Measurements from ENCODE around the gene LIPI. TPM values are rescaled to one million over a fixed set of nuclear protein-coding genes. Genes with fewer than 3 reads are reported as not detected.
"Not testable (repeated sequence)": the region's sequence is repeated elsewhere in the genome, so short reads cannot be mapped to it uniquely, and the experiment has no call there.

Gene LIPI
- total RNA-seq, 1 donor, result not detected

DNA sequence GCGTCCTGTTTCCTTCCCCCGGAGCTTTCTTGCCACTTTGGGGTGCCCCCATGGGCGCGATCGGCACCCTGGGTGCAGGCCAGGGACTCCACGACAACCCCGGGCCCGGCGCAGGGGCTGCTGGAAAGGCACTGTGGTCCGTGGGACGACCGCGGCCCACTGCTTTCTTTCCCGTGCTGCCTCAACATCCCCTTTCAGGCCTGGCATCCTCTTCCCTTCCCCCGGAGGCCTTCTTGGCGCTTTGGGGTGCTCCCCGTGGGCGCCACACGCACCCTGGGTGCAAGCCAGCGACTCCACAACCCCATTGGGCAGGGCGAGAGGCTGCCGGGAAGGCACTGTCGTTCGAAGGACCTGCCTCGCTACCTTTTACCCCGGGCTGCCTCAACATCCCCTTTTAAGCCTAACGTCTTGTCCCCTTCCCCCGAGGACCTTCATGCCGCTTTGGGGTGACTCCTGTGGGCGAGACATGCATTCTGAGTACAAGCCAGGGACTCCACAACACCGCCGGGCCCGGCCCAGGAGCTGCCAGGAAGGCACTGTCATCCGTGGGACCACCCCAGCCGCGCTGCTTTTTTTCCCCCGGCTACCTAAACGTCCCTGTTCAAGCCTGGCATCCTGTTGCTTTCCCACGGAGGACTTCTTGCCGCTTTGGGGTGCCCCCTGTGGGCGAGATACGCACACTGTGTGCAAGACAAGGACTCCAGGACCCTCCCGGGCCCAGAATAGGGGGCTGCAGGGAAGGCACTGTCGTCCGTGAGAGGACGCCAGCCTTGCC is 137.8 kb downstream of the LIPI start:
- Histone ChIP-seq H3K27me3 (ENCODE audit: insufficient read depth, low read length) (no peaks in the 10 kb centered on the region), H3K4me3 (ENCODE audit: low read length) (no peak overlapping the region), H3K4me1 (ENCODE audit: insufficient read depth, low read length) (no peaks in the 10 kb centered on the region), H3K9me3 (ENCODE audit: low read depth, low read length) (no peaks in the 10 kb centered on the region)

DNA sequence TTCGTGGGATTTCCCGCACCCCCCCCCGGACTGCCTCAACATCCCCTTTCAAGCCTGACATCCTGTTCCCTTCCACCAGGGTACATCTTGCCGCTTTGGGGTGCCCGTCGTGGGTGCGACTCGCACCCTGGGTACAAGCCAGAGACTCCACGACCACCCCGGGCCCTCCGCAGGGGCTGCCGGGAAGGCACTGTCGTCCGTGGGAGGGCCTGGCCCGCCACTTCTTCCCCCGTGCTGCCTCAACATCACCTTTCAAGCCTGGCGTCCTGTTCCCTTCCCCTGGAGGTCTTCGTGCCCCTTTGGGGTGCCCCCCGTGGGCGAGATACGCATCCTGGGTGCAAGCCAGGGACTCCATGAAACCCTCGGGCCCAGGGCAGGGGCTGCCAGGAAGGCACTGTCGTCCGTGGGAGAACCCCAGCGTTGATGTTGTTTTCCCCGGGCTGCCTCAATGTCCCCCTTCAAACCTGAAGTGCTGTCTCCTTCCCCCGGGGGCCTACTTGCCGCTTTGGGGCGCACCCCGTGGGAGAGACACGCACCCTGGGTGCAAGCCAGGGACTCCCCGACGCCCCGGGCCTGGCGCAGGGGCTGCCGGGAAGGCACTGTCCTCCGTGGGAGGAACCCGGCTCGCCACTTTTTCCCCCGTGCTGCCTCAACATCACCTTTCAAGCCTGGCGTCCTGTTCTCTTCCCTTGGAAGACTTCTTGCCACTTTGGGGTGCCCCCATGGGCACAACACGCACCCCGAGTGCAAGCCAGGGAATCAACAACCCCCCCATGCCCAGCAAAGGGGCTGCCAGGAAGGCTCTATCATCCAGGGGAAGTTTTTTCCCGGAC is 138.6 kb downstream of the LIPI start:
- no peaks in the 10 kb centered on the region for H3K4me1 ChIP-seq (ENCODE audit: insufficient read depth, low read length)
- no peak overlapping the region for H3K4me3 ChIP-seq (ENCODE audit: low read length)
- no peaks in the 10 kb centered on the region for H3K27me3 ChIP-seq (ENCODE audit: insufficient read depth, low read length)
- no peaks in the 10 kb centered on the region for H3K9me3 ChIP-seq (ENCODE audit: low read depth, low read length)

DNA sequence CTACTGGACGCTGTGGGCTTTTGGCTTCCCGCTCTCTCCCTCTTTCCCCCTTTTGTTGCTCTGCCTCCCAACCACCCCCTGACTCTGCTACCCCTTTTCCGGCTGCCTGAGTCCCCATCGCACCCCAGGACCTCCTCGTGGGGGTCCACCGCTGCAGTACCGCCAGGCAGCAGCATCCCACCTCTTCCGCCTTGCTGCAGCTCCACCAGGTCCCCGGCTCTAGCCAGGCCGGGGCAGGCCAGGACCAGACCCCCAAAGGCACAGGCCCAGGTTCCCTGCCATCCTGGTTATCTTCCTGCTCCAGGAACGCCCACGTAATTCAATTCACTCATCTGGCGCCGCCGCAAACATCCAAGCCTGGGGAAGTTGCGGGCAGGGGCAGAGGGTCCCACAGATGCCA is 139.8 kb downstream of the LIPI start:
- Histone ChIP-seq H3K9me3 (ENCODE audit: low read depth, low read length) (no peaks in the 10 kb centered on the region), H3K27me3 (ENCODE audit: insufficient read depth, low read length) (no peaks in the 10 kb centered on the region), H3K4me1 (ENCODE audit: insufficient read depth, low read length) (no peaks in the 10 kb centered on the region), H3K4me3 (ENCODE audit: low read length) (no peak overlapping the region)

DNA sequence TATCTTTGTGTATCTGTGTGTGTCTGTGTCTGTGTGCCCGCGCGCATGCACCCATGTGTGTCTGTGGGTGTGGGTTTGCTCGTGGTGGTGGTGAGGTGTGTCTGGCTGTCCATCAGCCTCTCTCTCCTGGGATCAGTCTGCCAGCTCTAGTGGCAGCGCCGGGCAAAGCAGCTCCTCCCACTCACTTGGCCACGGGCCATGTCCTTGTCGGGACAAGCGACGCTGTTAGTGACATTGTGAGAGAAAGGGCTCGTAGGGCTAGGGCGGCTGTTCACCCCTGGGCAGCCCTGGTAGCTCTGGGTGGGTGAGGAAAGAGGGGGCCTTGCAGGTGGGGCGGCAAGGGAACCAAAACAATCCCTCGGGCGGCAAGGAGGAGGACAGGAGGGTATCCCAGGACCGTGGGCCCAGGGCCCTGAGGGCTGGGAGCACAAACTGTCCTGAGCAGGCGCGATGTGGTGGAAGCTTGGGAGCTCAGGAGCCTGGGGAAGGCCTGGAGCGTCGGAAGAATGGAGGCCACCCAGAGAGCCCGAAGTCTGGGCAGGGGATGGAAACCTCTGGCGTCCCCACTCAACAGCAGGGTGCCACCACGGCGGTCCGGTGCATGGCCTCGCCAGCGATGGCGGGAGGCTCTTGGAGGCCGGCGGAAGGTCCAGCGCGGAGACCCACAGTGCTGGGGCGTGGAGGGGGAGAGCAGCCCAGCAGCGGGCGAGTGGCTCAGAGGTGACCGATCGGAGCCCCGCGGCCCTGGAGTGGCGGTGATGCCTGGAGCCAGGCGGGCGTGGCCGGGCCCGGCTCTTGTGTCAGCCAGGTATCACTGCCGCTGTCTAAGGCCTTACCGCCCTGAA is 140.5 kb downstream of the LIPI start:
- H3K27me3 ChIP-seq (ENCODE audit: insufficient read depth, low read length), result no peaks in the 10 kb centered on the region
- no peaks in the 10 kb centered on the region for H3K9me3 ChIP-seq (ENCODE audit: low read depth, low read length)
- H3K4me1 ChIP-seq (ENCODE audit: insufficient read depth, low read length), result no peaks in the 10 kb centered on the region
- no peak overlapping the region for H3K4me3 ChIP-seq (ENCODE audit: low read length)

DNA sequence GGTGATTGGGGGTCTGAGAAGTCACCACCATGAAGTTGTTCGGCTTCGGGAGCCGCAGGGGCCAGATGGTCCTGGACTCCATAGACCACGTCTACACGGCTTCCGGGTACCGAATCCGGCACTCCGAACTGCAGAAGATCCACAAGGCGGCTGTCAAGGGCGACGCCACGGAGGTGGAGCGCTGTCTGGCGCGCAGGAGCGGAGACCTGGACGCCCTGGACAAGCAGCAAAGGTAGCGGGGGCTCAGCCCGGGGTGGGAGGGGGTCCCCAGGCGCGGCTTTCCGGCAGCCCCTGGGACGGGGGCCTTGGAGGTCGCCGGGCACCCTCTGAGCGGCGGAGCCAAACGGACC is 146.5 kb downstream of the LIPI start:
- no peaks in the 10 kb centered on the region for H3K27me3 ChIP-seq (ENCODE audit: insufficient read depth, low read length)
- H3K9me3 ChIP-seq (ENCODE audit: low read depth, low read length), result no peaks in the 10 kb centered on the region
- H3K4me1 ChIP-seq (ENCODE audit: insufficient read depth, low read length), result no peaks in the 10 kb centered on the region
- no peak overlapping the region for H3K4me3 ChIP-seq (ENCODE audit: low read length)

DNA sequence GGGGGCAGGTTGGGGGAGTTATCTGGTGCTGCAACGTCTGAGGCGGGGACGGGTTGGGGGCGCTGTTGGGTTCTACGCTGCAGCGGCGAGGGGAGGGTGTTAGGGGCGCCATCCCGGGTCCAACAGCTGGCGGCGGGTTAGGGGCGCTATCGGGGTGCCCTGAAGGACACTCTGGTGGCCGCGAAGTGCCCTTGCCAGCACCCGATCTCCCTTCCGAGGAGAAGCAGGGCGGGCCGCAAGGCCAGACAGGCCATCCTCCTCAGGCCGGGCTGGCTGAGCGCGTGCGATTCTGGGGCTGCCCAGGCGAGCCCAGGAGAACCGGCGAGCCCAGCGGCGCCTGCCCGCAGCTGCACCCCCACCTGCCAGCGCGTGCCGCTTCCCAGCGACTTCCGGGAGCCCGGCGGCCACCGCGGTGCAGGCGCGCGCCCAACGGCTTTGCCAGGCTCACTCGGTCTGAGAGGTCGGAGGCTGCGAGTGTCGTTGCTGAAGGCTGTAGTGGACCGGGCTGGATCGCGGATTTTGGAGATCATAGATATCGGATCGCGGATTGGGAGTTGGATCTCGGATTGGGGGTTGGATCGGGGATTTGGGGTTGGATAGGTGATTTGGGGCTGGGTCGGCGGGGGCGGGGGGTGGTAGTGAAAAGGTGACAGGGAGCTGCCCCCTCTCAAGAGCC is 147.0 kb downstream of the LIPI start:
- H3K4me3 ChIP-seq (ENCODE audit: low read length); H3K27me3 ChIP-seq (ENCODE audit: insufficient read depth, low read length); H3K4me1 ChIP-seq (ENCODE audit: insufficient read depth, low read length); H3K9me3 ChIP-seq (ENCODE audit: low read depth, low read length): not testable (repeated sequence)

DNA sequence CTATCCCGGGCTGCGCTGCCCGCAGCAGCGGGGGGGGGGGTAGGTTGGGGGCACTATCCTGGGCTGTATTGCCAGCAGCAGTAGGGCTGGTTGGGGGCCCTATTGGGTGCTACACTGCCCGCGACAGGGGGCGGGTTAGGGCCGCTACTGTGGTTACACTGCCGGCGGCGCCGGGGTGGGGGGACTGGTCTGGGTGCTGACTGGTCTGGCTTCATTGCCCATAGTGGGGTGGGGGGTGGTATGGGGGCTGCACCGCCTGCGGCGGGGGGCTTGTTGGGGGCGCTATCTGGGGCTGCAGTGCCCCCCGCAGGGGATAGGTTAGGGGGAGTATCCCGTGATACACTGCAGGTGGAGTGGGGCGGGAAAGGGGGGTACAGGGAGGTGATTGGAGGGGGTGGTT is 148.1 kb downstream of the LIPI start:
- not testable (repeated sequence) for H3K27me3 ChIP-seq (ENCODE audit: insufficient read depth, low read length); H3K4me1 ChIP-seq (ENCODE audit: insufficient read depth, low read length); H3K4me3 ChIP-seq (ENCODE audit: low read length); H3K9me3 ChIP-seq (ENCODE audit: low read depth, low read length)

DNA sequence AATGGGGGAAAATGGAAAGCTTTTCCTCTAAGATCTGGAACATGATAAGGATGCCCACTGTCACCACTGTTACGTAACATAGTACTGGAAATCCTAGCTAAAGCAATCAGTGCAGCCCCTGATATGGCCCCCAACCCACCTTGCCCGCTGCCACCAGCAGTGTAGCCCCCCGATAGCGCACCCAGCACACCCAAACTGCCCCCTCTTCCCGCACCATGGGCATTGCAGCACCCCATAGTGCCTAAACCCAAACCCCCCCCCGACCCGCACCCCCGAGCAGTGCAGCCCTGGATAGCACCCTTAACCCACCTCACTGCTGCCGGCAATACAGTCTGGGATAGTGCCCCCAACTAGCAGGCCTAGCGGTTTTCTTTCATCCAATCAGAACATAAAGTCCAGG is 148.9 kb downstream of the LIPI start:
- H3K27me3 ChIP-seq (ENCODE audit: insufficient read depth, low read length); H3K9me3 ChIP-seq (ENCODE audit: low read depth, low read length); H3K4me3 ChIP-seq (ENCODE audit: low read length); H3K4me1 ChIP-seq (ENCODE audit: insufficient read depth, low read length): not testable (repeated sequence)

DNA sequence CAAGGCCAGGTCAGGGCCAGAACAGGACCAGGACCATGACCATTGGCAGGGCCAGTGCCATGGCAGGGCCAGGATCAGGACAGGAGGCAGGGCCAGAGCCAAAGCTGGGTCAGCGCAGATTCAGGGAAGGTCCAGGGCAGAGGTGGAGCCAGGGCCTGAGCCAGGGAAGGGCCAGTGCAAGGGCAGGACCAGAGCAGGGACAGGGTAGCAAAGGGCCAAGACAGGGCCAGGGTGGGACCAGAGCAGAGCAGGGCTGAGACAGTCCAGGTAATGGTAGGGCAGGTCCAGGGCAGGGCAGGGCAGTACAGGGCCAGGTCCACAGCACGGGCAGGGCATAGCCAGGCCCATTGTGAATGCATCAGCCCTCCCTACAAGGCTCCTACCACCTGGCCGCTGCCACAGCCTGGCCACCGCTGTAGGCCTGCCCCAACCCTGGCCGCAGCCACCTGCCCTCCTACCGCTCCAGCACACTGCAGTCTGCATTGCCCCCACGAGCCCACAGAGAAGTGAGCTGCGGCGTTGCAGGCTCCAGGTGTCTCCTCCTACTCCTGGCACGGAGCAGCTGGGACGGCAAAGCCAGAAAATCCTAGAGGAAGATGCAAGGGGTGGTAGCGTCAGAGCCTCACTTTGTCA is 151.6 kb downstream of the LIPI start:
- not testable (repeated sequence) for H3K9me3 ChIP-seq (ENCODE audit: low read depth, low read length); H3K4me3 ChIP-seq (ENCODE audit: low read length); H3K4me1 ChIP-seq (ENCODE audit: insufficient read depth, low read length)

More for the DNA sequence above, 151.6 kb downstream of the LIPI start:
- not testable (repeated sequence) for H3K27me3 ChIP-seq (ENCODE audit: insufficient read depth, low read length)

Other genes starting within 250 kb of the LIPI start
- 10.6 TPM for gene RBM11, start 5.2 kb upstream of the LIPI start, total RNA-seq
- gene HSPA13, start 172.2 kb upstream of the LIPI start, total RNA-seq, result 52.8 TPM